GM08714 (cell line): ENCODE measurements around the gene CFAP206.

ENCODE experiments used
- H3K4me3 ChIP-seq: fragments of 200-500 bp; sonication (Bioruptor generic); 2 replicates; pipeline ENCODE4 v1.5.1; 2014; ENCODE audit warnings: mild to moderate bottlenecking, low read length, inconsistent platforms
- ZNF274 ChIP-seq: IDR thresholded peaks from 2 replicates; pipeline ENCODE4 v1.6.1; 2012; ENCODE audit warnings: mild to moderate bottlenecking, low read depth, low read length

The CFAP206 gene, protein sequence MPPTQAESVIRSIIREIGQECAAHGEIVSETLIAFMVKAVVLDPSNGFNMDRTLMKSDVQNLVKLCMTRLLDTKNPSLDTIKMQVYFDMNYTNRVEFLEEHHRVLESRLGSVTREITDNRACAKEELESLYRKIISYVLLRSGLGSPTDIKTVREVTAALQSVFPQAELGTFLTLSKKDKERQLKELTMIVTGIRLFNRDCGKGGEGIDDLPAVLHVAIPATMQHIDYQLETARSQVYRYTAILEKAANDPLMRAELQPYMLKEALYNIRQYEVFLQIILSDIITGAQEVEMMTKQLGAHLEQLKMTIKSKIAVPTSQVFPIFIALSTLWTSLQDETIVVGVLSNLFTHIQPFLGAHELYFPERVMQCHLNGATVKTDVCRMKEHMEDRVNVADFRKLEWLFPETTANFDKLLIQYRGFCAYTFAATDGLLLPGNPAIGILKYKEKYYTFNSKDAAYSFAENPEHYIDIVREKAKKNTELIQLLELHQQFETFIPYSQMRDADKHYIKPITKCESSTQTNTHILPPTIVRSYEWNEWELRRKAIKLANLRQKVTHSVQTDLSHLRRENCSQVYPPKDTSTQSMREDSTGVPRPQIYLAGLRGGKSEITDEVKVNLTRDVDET

DNA sequence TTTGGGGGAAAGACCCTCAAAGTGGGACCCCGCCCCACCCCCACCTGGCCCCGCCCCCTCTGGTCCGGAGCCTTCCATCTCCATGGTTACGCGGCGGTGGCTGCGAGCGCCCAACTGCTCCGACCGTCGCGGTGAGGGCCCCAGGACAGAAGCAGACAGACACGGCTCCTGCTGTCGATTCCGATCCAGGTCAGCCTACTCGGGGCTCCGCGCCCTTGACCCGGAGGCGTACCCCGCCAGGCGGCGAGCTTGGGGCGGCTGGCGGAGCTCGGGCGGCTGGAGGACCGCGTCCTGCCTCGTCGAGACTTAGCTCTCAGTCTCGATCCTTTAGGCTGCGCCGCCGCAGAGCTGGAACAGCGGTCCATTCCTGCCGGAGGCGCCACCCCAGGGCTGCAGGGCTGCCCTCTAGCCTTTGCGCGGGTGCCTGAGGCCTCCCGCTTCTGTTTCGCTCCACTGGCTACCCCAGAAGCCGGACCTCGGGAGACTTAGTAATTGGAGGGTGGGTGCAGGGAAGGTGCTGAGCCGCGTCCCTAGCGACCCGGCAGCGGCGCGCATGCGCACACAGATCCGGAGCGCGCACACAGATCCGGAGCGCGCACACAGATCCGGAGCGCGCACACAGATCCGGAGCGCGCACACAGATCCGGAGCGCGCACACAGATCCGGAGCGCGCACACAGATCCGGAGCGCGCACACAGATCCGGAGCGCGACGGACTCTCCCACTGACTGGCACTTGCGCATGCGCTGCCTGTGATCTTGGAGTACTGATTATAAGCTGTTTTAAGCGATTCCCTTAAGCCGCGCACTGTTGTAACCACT lies at the start of gene CFAP206:
Gene CFAP206, plus strand, starts transcription at position 72 of the 820 bp plus-strand sequence. CDS start 1,868 bp downstream, outside the sequence.
- no peak for TF ChIP-seq ZNF274
- peak within 1 kb of the TSS; percentile 91 for H3K4me3 ChIP-seq

DNA sequence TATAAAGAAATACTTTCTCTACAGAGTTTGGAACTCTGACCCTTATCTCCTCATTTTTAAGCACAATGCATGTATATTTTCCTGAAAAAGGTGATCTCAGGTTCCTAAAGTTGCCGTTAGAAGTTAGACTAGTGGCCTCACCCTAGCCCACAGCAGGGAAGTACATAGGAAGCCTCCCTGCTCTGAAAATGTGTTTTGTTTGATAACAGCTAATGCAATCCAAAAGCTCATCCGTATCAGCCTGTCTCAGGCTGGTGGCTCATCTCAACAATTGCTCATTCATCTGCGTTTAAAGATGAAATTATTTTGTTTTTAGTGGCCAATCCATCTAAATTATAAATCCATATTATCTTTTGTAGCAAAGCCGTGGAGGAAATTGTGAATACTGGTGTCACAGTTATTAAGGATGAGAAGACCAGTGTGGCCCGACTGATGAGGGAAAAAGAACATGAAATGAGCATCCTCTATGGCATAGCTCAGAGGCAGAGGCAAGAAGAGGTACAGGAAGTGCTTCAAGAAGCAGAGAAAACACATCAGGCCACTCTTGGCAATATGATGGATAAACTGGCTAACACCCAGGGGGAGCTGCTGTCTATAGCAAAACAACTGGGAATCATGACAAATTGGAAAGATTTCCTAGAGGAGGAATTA lies 43.0 kb upstream of the CFAP206 start:
- no peak for TF ChIP-seq ZNF274

DNA sequence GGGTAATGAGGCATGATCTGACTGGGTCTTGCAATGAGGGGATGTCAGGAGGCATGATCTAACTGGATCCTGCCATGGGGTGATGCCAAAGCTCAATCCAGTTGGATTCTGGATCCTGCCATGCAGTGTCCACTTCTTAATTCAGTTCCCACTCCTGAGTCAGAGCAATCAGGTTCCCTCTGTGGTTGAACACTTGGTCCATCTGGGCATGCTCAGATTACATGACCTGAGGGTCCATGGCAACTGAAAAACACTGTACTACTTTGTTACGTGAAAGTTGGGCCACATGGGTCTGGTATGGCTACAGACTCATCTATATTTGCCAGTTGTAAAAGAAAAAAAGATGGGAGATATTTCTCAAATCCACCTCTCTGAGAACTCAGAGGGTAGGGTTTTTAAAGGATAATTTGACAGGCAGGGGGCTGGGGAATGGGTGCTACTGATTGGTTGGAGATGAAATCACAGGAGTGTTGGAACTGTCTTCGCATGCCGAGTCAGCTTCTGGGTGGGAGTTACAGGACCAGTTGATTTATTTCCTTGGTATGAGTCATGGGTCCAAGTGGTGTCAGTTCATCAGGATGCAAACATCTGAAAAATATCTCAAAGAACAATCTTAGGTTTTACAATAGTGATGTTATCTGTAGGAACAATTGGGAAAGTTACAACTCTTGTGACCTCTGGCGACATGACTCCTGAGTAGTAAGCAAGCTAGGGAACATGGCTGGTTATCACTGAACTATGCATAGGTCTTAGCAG lies 41.5 kb upstream of the CFAP206 start:
- no peak overlapping the region for H3K4me3 ChIP-seq
- TF ChIP-seq ZNF274 = no peak

More for the DNA sequence above, 43.0 kb upstream of the CFAP206 start:
- H3K4me3 ChIP-seq = no peak overlapping the region

DNA sequence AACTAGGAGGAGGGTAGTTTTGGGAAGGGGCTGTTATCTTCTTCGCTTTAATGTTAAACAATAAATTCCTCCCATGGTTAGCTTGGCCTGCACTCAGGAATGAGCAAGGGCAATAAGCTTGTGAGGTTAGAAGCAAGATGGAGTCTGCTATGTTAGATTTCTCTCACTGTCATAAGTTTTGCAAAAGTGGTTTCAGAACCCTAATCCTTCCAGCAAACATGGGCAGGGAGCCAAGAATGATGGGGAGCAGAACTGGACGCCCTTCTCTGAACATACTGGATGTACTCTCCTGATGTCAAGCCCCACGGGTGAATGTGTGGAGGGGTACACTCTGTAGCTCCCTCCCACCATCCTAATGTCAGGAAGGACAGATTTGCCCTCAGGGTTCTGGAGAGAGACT lies 40.9 kb upstream of the CFAP206 start:
- TF ChIP-seq ZNF274 = no peak
- no peak overlapping the region for H3K4me3 ChIP-seq

DNA sequence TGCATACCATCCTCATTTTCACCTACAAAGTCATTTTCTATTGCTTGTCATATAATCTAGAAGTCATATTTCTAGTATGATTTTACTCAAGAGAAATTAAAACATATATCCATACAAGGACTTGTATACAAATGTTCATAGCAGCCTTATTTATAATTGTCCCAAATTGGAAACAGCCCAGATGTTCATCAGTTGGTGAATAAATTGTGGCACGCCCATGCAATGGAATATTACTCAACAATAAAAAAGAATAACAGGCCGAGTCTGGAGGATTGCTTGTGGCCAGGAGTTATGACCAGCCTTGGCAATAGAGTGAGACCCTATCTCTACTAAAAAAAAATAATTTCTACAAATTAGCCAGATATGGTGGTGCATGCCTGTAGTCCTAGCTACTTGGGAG lies 34.4 kb upstream of the CFAP206 start:
- TF ChIP-seq ZNF274 = no peak
- H3K4me3 ChIP-seq = no peak overlapping the region

DNA sequence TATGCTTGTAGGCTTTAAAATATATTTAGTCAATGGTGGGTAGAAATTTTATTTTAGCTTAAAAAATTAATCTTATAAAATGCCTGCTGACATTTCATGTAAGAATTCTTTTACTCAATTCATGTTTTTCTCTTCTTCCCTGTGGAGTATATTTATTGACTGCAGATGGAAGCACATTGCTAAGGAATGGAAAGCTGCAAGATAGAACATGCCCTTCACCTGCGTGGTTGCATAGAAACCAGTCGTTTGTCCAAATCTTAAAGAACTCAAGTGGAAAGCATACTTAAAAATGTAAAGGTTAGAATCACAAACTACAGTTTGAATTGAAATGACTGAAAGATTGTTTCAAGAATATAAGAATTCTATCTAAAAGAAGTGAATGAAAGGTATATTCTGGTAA lies 32.5 kb upstream of the CFAP206 start:
- no peak overlapping the region for H3K4me3 ChIP-seq
- no peak for TF ChIP-seq ZNF274

DNA sequence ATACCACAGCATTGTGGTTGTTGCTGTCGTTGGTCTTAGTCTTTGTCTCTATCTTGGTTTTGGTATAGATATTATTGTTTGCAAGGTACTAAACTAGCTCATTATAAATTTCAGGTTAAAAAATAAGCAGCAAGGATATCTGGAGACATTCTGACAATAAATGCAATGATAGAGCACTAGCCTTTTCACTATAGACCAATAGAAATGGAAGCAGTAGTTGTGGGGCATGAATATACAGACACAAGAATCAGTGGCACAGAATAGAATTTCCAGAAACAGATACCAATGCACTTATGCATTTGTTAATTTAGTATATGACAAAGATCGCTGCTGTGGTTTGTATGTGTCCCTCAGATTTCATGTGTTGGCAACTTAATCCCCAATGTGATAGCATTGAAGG lies 31.1 kb upstream of the CFAP206 start:
- no peak overlapping the region for H3K4me3 ChIP-seq
- no peak for TF ChIP-seq ZNF274

DNA sequence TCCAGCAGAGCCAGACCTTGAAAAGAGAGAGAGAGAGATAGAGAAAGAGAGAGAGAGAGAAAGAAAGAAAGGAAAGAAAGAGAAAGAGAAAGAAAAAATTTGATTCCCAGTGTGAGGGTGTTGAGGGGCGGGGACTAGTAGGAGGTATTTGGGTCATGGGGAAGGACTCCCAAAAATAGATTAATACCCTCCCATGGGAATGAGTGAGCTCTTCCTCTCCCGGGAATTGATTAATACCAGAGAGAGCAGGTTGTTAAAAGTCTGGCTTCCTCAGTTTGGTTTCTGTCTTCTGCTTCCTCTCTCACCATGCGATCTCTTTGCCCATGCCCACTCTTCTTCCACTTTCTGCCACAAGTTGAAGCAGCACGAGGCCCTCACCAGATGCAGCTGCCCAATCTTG lies 28.8 kb upstream of the CFAP206 start:
- H3K4me3 ChIP-seq = no peak overlapping the region; the same call in 1 of the 2 replicates
- TF ChIP-seq ZNF274 = no peak

DNA sequence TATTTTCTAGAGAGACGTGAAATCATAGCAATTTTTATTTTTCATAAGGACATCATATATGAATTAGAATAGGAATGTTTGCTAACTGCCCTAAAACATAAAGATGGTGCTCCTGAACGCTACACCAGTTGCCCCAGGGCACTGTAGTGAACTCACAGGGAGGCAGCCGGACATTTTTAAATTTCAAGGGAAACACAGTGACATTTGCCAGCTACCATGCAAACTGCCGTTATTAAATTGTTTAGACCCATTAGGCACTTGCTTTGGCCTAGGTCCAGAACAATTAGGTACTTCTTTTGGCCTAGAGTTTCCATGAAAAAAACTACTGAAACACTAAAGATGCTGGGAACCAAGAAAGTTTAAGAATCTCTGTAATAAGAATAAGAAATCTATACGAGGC lies 24.9 kb upstream of the CFAP206 start:
- H3K4me3 ChIP-seq = no peak overlapping the region
- TF ChIP-seq ZNF274 = no peak

DNA sequence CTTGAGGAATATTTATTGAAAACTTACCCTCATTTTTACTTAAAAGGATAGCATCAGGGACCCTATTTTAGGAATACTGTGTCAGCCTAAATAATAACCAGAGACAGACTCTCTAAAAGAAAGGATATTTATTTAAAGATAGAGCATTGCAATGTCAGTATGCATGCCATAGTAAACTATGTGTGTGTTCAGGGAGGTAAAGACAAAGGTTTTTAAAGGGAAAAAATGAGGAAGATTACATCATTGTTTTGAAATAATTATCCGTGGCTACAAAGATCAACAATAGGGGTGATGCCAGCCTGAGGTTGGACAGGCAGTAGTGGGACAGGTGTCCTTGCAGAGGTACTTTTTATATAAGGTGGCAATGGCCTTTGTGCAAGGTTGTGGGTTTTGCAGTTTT lies 23.7 kb upstream of the CFAP206 start:
- TF ChIP-seq ZNF274 = no peak
- H3K4me3 ChIP-seq = no peak overlapping the region

DNA sequence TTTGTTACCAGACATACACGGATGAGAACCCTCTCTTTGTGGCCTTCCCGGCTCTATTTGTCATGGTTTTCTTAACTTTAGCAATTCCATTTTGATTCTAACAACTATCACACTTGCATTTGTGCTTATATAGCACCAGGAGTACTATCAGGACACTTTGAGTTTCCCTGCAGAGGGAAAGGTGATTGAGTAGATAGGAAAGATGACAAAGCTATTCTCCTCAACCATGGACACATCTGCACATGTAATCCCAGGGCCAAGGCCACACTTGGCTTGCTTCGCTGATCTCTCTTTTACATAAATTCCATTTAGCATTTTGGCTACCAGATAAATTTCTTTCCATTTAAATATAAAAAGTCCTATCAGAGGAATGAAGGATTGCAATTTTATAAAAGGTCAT lies 23.3 kb upstream of the CFAP206 start:
- no peak overlapping the region for H3K4me3 ChIP-seq
- TF ChIP-seq ZNF274 = no peak

DNA sequence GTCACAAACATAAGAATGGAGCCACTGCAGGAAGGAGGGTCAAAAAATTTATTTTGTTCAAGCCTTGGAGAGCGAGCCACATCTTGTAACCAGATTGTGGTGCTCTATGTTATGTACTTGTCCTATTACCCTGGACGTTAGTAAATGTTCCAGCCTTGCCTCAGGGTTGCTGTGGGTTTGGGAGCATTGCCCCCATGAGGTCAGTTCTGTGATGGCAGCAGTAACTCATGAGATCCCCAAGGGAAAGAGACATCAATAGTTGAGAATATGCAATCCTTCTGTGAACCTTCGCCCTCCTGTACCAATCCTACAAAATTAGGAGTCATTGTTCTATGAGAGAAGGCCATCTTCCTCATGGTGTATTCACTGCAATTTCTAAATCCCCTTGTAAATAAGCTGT lies 16.4 kb upstream of the CFAP206 start:
- no peak overlapping the region for H3K4me3 ChIP-seq
- TF ChIP-seq ZNF274 = no peak

DNA sequence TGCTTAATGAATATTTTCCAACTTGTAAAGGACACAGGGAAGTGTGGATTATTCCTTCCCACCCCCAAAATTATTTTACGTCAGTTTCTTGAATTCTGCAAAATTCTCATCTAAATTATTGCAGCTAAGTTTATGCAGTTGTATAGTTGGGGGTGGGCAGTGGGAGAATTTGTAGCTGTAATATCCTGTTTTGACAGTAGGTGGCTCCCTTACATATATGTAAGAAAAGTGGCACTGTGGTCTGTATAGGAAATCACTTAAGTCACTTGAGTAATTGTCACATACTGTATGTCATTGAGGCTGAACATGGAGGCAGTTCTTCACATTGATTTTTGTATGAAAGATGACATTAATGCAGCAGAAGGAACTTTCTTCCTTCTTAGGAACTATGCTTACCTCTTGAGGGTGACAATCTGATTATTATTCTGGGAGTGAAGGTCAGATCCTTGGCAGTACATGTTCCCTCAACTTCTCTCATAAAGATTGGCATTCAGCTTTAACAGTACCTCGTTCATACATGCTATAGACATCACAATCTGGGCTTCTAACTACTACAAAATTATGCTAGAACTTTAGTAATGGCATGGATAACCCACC lies 14.6 kb upstream of the CFAP206 start:
- H3K4me3 ChIP-seq = no peak overlapping the region
- TF ChIP-seq ZNF274 = no peak

DNA sequence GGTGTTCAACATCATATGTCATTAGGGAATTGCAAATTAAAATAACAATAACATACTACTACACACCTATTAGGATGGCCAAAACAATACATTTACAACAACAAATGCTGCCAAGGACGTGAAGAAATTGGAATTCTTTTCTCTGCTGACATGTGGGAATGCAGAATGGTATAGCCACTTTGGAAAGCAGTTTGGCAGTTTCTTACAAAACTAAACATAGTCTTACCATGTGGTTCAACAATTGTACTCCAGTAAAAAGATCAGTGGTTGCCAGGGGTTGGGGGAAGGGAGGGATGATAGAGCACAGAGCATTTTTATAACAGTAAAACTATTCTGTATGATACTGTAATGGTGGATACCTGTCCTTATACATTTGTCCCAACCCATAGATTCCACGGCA lies 12.3 kb upstream of the CFAP206 start:
- no peak for TF ChIP-seq ZNF274
- H3K4me3 ChIP-seq = no peak overlapping the region
